GM23338 (cell line): ENCODE data around the gene GET4. TPM values are rescaled to one million over a fixed set of nuclear protein-coding genes. Genes with fewer than 3 reads are reported as not detected.

Experiments
- ATAC-seq: fragments of 200-7000 bp; cut with Tn5 transposase; 3 replicates; pipeline ENCODE4 v1.9.1; 2020
- DNase-seq: peaks from one replicate; pipeline ENCODE4 v3.0.0-alpha.2; 2015; ENCODE audit warnings: low spot score
- H2AFZ ChIP-seq: fragments of 200-600 bp; sonication (generic); 2 replicates; pipeline ENCODE4 v1.8.0; 2016; ENCODE audit warnings: antibody characterized with exemption, mild to moderate bottlenecking, moderate library complexity
- H3F3A ChIP-seq: fragments of 200-600 bp; sonication (generic); replicated peaks from 2 replicates; pipeline ENCODE4 v1.8.0; 2017; ENCODE audit warnings: antibody characterized with exemption, mixed run types, low read depth
- H3K27ac ChIP-seq: fragments of 200-600 bp; sonication (generic); 2 replicates; pipeline ENCODE4 v1.6.1; 2016; ENCODE audit warnings: low read depth
- H3K27me3 ChIP-seq: fragments of 200-600 bp; sonication (generic); 2 replicates; pipeline ENCODE4 v1.8.0; 2016; ENCODE audit warnings: mild to moderate bottlenecking, mixed run types, moderate library complexity; ENCODE audit not compliant: insufficient read depth
- H3K36me3 ChIP-seq: fragments of 200-600 bp; sonication (generic); 2 replicates; pipeline ENCODE4 v1.8.0; 2016; ENCODE audit warnings: mild to moderate bottlenecking; ENCODE audit not compliant: insufficient read depth
- H3K4me1 ChIP-seq: fragments of 200-600 bp; sonication (generic); 2 replicates; pipeline ENCODE4 v1.8.0; 2016; ENCODE audit warnings: mild to moderate bottlenecking, moderate library complexity; ENCODE audit not compliant: insufficient read depth
- H3K4me2 ChIP-seq: fragments of 200-600 bp; sonication (generic); 2 replicates; pipeline ENCODE4 v1.7.1; 2017; ENCODE audit warnings: mixed run types
- H3K4me3 ChIP-seq: fragments of 200-600 bp; sonication (generic); 2 replicates; pipeline ENCODE4 v1.6.1; 2016; ENCODE audit warnings: mixed run types
- H3K79me2 ChIP-seq: fragments of 200-600 bp; sonication (generic); replicated peaks from 2 replicates; pipeline ENCODE4 v1.8.0; 2017; ENCODE audit warnings: mild to moderate bottlenecking; ENCODE audit not compliant: insufficient read depth
- H3K9me2 ChIP-seq: fragments of 200-600 bp; sonication (generic); 2 replicates; pipeline ENCODE4 v1.8.0; 2017; ENCODE audit not compliant: insufficient read depth
- H4K20me1 ChIP-seq: fragments of 200-600 bp; sonication (generic); replicated peaks from 2 replicates; pipeline ENCODE4 v1.8.0; 2017; ENCODE audit warnings: mild to moderate bottlenecking; ENCODE audit not compliant: insufficient read depth
- H3K27ac Mint-ChIP-seq: 2 replicates; pipeline ENCODE4 v1.8.0; 2020; ENCODE audit warnings: inconsistent platforms, mild to moderate bottlenecking, moderate library complexity, mixed read lengths
- H3K27me3 Mint-ChIP-seq: 3 replicates; pipeline ENCODE4 v1.8.0; 2022; ENCODE audit warnings: low read depth, mild to moderate bottlenecking, moderate library complexity, mixed read lengths, inconsistent platforms; ENCODE audit not compliant: insufficient read depth, poor library complexity
- H3K36me3 Mint-ChIP-seq: 3 replicates; pipeline ENCODE4 v1.8.0; 2021; ENCODE audit warnings: low read depth, mild to moderate bottlenecking, inconsistent platforms, moderate library complexity, mixed read lengths
- H3K4me1 Mint-ChIP-seq: 3 replicates; pipeline ENCODE4 v1.8.0; 2020; ENCODE audit warnings: mild to moderate bottlenecking, inconsistent platforms, mixed read lengths
- H3K4me3 Mint-ChIP-seq: 3 replicates; pipeline ENCODE4 v1.8.0; 2021; ENCODE audit warnings: moderate library complexity, mild to moderate bottlenecking, inconsistent platforms, mixed read lengths
- H3K9me3 Mint-ChIP-seq: 3 replicates; pipeline ENCODE4 v1.8.0; 2020; ENCODE audit warnings: moderate library complexity, mild to moderate bottlenecking, inconsistent platforms, mixed read lengths
- CTCF ChIP-seq, 2 experiments: fragments of 200-600 bp in 1 of 2; sonication (generic) in 1 of 2; conservative IDR thresholded peaks; 2 replicates each; pipeline versions ENCODE4 v1.5.1 to v1.6.1; 2016 to 2017; ENCODE audit warnings: antibody characterized with exemption in 2 of 2, low read depth in 2 of 2, mild to moderate bottlenecking in 2 of 2, moderate library complexity in 1 of 2
- ETS1 ChIP-seq: IDR thresholded peaks from 2 replicates; pipeline ENCODE4 v1.6.1; 2016; ENCODE audit warnings: antibody characterized with exemption
- EZH2 ChIP-seq: fragments of 200-600 bp; sonication (generic); IDR thresholded peaks from one replicate; pipeline ENCODE4 v1.8.0; 2017; ENCODE audit warnings: antibody characterized with exemption, mild to moderate bottlenecking, low read depth; ENCODE audit not compliant: unreplicated experiment
- EZH2phosphoT487 ChIP-seq: fragments of 200-600 bp; sonication (generic); IDR thresholded peaks from one replicate; pipeline ENCODE4 v1.8.1; 2018; ENCODE audit warnings: antibody characterized with exemption; ENCODE audit not compliant: unreplicated experiment
- NANOG ChIP-seq: IDR thresholded peaks from 2 replicates; pipeline ENCODE4 v1.6.1; 2016; ENCODE audit warnings: antibody characterized with exemption, borderline replicate concordance
- REST ChIP-seq: IDR thresholded peaks from one replicate; pipeline ENCODE4 v1.6.1; 2018; ENCODE audit warnings: antibody characterized with exemption; ENCODE audit not compliant: unreplicated experiment
- STAT1 ChIP-seq: IDR thresholded peaks from one replicate; pipeline ENCODE4 v1.6.1; 2016; ENCODE audit warnings: antibody characterized with exemption; ENCODE audit not compliant: unreplicated experiment
- ZNF331 ChIP-seq: fragments of 250-450 bp; sonication (Bioruptor Pico); IDR thresholded peaks from 2 replicates; pipeline ENCODE4 v1.5.0; 2020; ENCODE audit warnings: low read depth, mild to moderate bottlenecking, moderate library complexity
- polyA plus RNA-seq: library from polyadenylated mRNA; unstranded; fragments of >200 nt; fragmentation: Nextera tagmentation; extraction: Ambion mirVana; gene quantifications from 2 replicates; pipeline ENCODE4 v1.2.1, GENCODE V29; 2016
- total RNA-seq: library from RNA; depleted of rRNA; stranded (reverse); fragments of >200 nt; shearing (Covaris generic); gene quantifications from 2 replicates; pipeline ENCODE4 v1.2.3, GENCODE V29; 2014

GET4 gene
- total and polyA plus RNA-seq, 2 experiments from 2014 or later, result 48.0 to 79.1 TPM

GRCh38 chr7:874031-874749, 2.2 kb upstream of the GET4 start:
- Histone ChIP-seq H3K79me2 (peaks cover 29% of the 10 kb centered on the region), H3K4me2 (no peak overlapping the region), H3K4me1 (peaks cover 10% of the 10 kb centered on the region; the same call in 1 of the 2 replicates), H3K36me3 (no peaks in the 10 kb centered on the region; the same call in none of the 2 replicates), H3K9me2 (no peaks in the 10 kb centered on the region), H3K27me3 (no peaks in the 10 kb centered on the region), H3F3A (peaks cover 29% of the 10 kb centered on the region), H4K20me1 (peaks cover 10% of the 10 kb centered on the region; the same call in 1 of the 2 replicates), H2AFZ (no peak overlapping the region), H3K27ac (peak overlapping the region; percentile 75; the same call in 1 of the 2 replicates), H3K4me3 (no peak overlapping the region)
- TF ChIP-seq REST (no peak), EZH2 (no peak), ZNF331 (CRISPR knock-in tag) (no peak), CTCF (conservative IDR thresholded peaks at IDR 0.05; ENCODE audit: low read depth in 2 of 2) (no peak)
- Mint-ChIP-seq H3K27me3 (peaks cover 10% of the 10 kb centered on the region), H3K27ac (0 out of 2 replicates have a peak overlapping the region, but pooled peaks have one; percentile 95), H3K4me3 (no peak overlapping the region), H3K36me3 (peaks cover 64% of the 10 kb centered on the region), H3K9me3 (peaks cover 7% of the 10 kb centered on the region; the same call in 2 of the 3 replicates), H3K4me1 (peaks cover 11% of the 10 kb centered on the region)
- ATAC-seq, result no peak
- no peak for DNase-seq

GRCh38 chr7:875051-875450, 1.3 kb upstream of the GET4 start:
- Mint-ChIP-seq H3K4me3 (no peak overlapping the region), H3K9me3 (peaks cover 7% of the 10 kb centered on the region; the same call in 2 of the 3 replicates), H3K4me1 (peaks cover 13% of the 10 kb centered on the region), H3K27me3 (peaks cover 9% of the 10 kb centered on the region), H3K27ac (no peak overlapping the region), H3K36me3 (peaks cover 60% of the 10 kb centered on the region)
- no peak overlapping the region for H2AFZ ChIP-seq
- peaks cover 18% of the 10 kb centered on the region for H4K20me1 ChIP-seq
- H3K27me3 ChIP-seq, result no peaks in the 10 kb centered on the region
- no peaks in the 10 kb centered on the region for H3K9me2 ChIP-seq
- H3K4me3 ChIP-seq, result no peak overlapping the region
- TF ChIP-seq STAT1, result no peak
- no peak for TF ChIP-seq NANOG
- TF ChIP-seq ETS1, result no peak
- TF ChIP-seq EZH2, result no peak
- TF ChIP-seq REST, result no peak
- TF ChIP-seq EZH2phosphoT487, result no peak
- no peak for TF ChIP-seq CTCF (conservative IDR thresholded peaks at IDR 0.05; ENCODE audit: low read depth in 2 of 2)
- TF ChIP-seq ZNF331 (CRISPR knock-in tag), result no peak
- H3K4me2 ChIP-seq, result no peak overlapping the region
- peak overlapping the region; percentile 80; the same call in 1 of the 2 replicates for H3K27ac ChIP-seq
- DNase-seq, result no peak
- peaks cover 10% of the 10 kb centered on the region; the same call in 1 of the 2 replicates for H3K4me1 ChIP-seq
- peaks cover 30% of the 10 kb centered on the region for H3F3A ChIP-seq
- H3K79me2 ChIP-seq, result peaks cover 33% of the 10 kb centered on the region
- ATAC-seq, result no peak
- no peaks in the 10 kb centered on the region; the same call in none of the 2 replicates for H3K36me3 ChIP-seq
